K562 (cell line): Measurements from ENCODE around the gene TCEAL4.

Experiments used
- CTCF ChIP-seq, 3 experiments: IDR thresholded peaks in 2 of 3; conservative IDR thresholded peaks in 1 of 3; 2 replicates each; pipeline ENCODE4 v1.5.1; 2011 to 2012; ENCODE audit warnings: low read length in 3 of 3, mild to moderate bottlenecking in 3 of 3, control low read depth in 2 of 3, improper control_type of control experiment in 1 of 3, inconsistent platforms in 1 of 3, low read depth in 1 of 3, mixed read lengths in 1 of 3, moderate library complexity in 1 of 3; ENCODE audit not compliant: insufficient read depth in 2 of 3
- HDGF ChIP-seq: fragments of 450-650 bp; IDR thresholded peaks from 2 replicates; pipeline ENCODE4 v1.6.1; 2016
- HNRNPUL1 ChIP-seq: fragments of 200-400 bp; formaldehyde crosslinking; IDR thresholded peaks from 2 replicates; pipeline ENCODE4 v1.6.1; 2017; ENCODE audit warnings: low read length
- POLR2A ChIP-seq: fragments of 450-650 bp; conservative IDR thresholded peaks from 2 replicates; pipeline ENCODE4 v1.6.1; 2016
- RB1 ChIP-seq: fragments of 450-650 bp; IDR thresholded peaks from 2 replicates; pipeline ENCODE4 v1.6.1; 2017; ENCODE audit warnings: low read depth, mild to moderate bottlenecking
- RCOR1 ChIP-seq, 2 experiments: IDR thresholded peaks; 2 replicates each; pipeline ENCODE4 v1.6.1; 2012; ENCODE audit warnings: low read depth in 2 of 2, low read length in 2 of 2, borderline replicate concordance in 1 of 2, improper control_type of control experiment in 1 of 2
- TAF15 ChIP-seq: fragments of 200-400 bp; formaldehyde crosslinking; IDR thresholded peaks from 2 replicates; pipeline ENCODE4 v1.6.1; 2017; ENCODE audit warnings: mild to moderate bottlenecking, low read depth, low read length, moderate library complexity
- U2AF1 ChIP-seq: fragments of 200-400 bp; formaldehyde crosslinking; optimal IDR thresholded peaks from 2 replicates; pipeline ENCODE3; 2017; ENCODE audit warnings: mild to moderate bottlenecking, low read depth, low read length, moderate library complexity
- ZBTB1 ChIP-seq: sonication (generic); formaldehyde crosslinking; IDR thresholded peaks from 2 replicates; pipeline ENCODE4 v1.8.1; 2023; ENCODE audit warnings: missing genetic modification reagents, low read depth, mild to moderate bottlenecking, borderline replicate concordance
- ZFP91 ChIP-seq: sonication (generic); formaldehyde crosslinking; IDR thresholded peaks from 2 replicates; pipeline ENCODE4 v1.8.0; 2022; ENCODE audit warnings: mild to moderate bottlenecking, missing genetic modification reagents
- ZHX1 ChIP-seq: fragments of 150-350 bp; conservative IDR thresholded peaks from 2 replicates; pipeline ENCODE4 v1.6.1; 2014; ENCODE audit warnings: low read length
- ZNF133 ChIP-seq: fragments of 250-450 bp; sonication (Bioruptor Pico); IDR thresholded peaks from 2 replicates; pipeline ENCODE4 v1.4.0; 2020; ENCODE audit warnings: mild to moderate bottlenecking
- ZNF586 ChIP-seq: fragments of 450-650 bp; formaldehyde crosslinking; conservative IDR thresholded peaks from 2 replicates; pipeline ENCODE4 v1.4.0; 2020; ENCODE audit warnings: mild to moderate bottlenecking, moderate library complexity

GRCh38 chrX:103613362-103613890 is 28.1 kb downstream of the TCEAL4 start:
- TF ChIP-seq HDGF (no peak), CTCF (IDR thresholded peaks at IDR 0.05 in 2 of 3, conservative IDR thresholded peaks at IDR 0.05 in 1 of 3; ENCODE audit: insufficient read depth in 2 of 3, low read depth in 1 of 3, low read length in 3 of 3) (no peak), POLR2A (no peak), ZNF586 (CRISPR knock-in tag) (no peak), ZBTB1 (CRISPR knock-in tag) (no peak), RCOR1 (IDR thresholded peaks at IDR 0.05; ENCODE audit: borderline replicate concordance in 1 of 2, low read depth in 2 of 2, low read length in 2 of 2) (no peak), ZHX1 (no peak), ZNF133 (CRISPR knock-in tag) (no peak), HNRNPUL1 (no peak), TAF15 (no peak), U2AF1 (no peak), RB1 (no peak), ZFP91 (CRISPR knock-in tag) (no peak)
